GM12891 (cell line): ENCODE results near the gene AP1M1.

Experiments
- POLR2A ChIP-seq: IDR thresholded peaks from 2 replicates; pipeline ENCODE4 v1.6.1; 2011; ENCODE audit warnings: low read depth, low read length, control low read depth
- POLR2AphosphoS5 ChIP-seq: IDR thresholded peaks from 2 replicates; pipeline ENCODE4 v1.6.1; 2011; ENCODE audit warnings: low read depth, low read length, control low read depth
- SPI1 ChIP-seq: IDR thresholded peaks from 2 replicates; pipeline ENCODE4 v1.6.1; 2011; ENCODE audit warnings: low read depth, low read length, control low read depth

DNA sequence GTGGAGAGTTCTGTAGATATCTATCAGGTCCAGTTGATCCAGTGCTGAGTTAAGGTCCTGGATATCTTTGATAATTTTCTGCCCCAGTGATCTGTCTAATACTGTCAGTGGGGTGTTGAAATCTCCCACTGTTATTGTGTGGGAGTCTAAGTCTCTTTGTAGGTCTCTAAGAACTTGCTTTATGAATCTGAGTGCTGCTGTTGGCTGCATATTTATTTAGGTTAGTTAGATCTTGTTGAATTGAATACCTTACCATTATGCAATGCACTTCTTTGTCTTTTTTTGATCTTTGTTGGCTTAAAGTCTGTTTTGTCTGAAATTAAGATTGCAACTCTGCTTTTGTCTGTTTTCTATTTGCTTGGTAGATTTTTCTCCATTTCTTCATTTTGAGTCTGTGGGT, 15.4 kb downstream of the AP1M1 start:
- TF ChIP-seq POLR2A = no peak
- TF ChIP-seq POLR2AphosphoS5 = no peak
- TF ChIP-seq SPI1 = no peak
